Spleen (tissue), 11 donors: ENCODE results near the gene KIF18B. TPM values are rescaled to one million over a fixed set of nuclear protein-coding genes. Genes with fewer than 3 reads are reported as not detected.
A peak's percentile ranks its signal among the peaks of the same experiment; 100 is the strongest.

Experiments
- DNase-seq: peaks from one replicate; pipeline ENCODE4 v3.0.0-alpha.2; 2020
- H3K27ac ChIP-seq, 8 donors: fragments of 200-600 bp; sonication (generic) in 7 of 8; 1 replicate in 4 of 8; 2 replicates in 4 of 8; pipeline versions ENCODE4 v1.5.0 to v1.8.0; 2016 to 2021; ENCODE audit warnings: inconsistent platforms in 4 of 8, mild to moderate bottlenecking in 4 of 8, moderate library complexity in 1 of 8
- H3K27me3 ChIP-seq, 7 donors: fragments of 200-600 bp; sonication (generic) in 6 of 7; replicated peaks in 1 of 7; 1 replicate in 4 of 7; 2 replicates in 3 of 7; pipeline versions ENCODE4 v1.5.0 to v1.8.0; 2016 to 2021; ENCODE audit warnings: inconsistent platforms in 3 of 7, mild to moderate bottlenecking in 1 of 7
- H3K36me3 ChIP-seq, 6 donors: fragments of 200-600 bp; sonication (generic) in 5 of 6; 1 replicate in 4 of 6; 2 replicates in 2 of 6; pipeline versions ENCODE4 v1.5.0 to v1.8.0; 2016 to 2021; ENCODE audit warnings: inconsistent platforms in 2 of 6
- H3K4me1 ChIP-seq, 6 donors: fragments of 200-600 bp; sonication (generic) in 5 of 6; 1 replicate in 3 of 6; 2 replicates in 3 of 6; pipeline versions ENCODE4 v1.5.0 to v1.8.0; 2016 to 2021; ENCODE audit warnings: inconsistent platforms in 3 of 6
- H3K4me3 ChIP-seq, 8 donors: fragments of 200-600 bp; sonication (generic) in 7 of 8; 1 replicate in 4 of 8; 2 replicates in 4 of 8; pipeline versions ENCODE4 v1.5.0 to v1.8.0; 2016 to 2021; ENCODE audit warnings: inconsistent platforms in 4 of 8, mild to moderate bottlenecking in 4 of 8, moderate library complexity in 2 of 8
- H3K9me3 ChIP-seq, 8 donors: fragments of 200-600 bp; sonication (generic) in 7 of 8; 1 replicate in 4 of 8; 2 replicates in 4 of 8; pipeline versions ENCODE4 v1.5.0 to v1.8.0; 2016 to 2021; ENCODE audit warnings: inconsistent platforms in 4 of 8
- CTCF ChIP-seq, 11 experiments: fragments of 200-600 bp in 7 of 11; fragments of 450-650 bp in 4 of 11; sonication (generic) in 4 of 11; IDR thresholded peaks in 8 of 11; conservative IDR thresholded peaks in 3 of 11; 1 replicate in 7 of 11; 2 replicates in 4 of 11; pipeline versions ENCODE4 v1.4.0 to v1.8.0; 2016 to 2021; ENCODE audit warnings: antibody characterized with exemption in 11 of 11, inconsistent platforms in 4 of 11, mild to moderate bottlenecking in 1 of 11
- POLR2A ChIP-seq, 3 donors: fragments of 450-650 bp; IDR thresholded peaks; one replicate each; pipeline ENCODE4 v1.5.1; 2017; ENCODE audit warnings: antibody characterized with exemption in 3 of 3, mild to moderate bottlenecking in 1 of 3
- POLR2AphosphoS5 ChIP-seq, 3 donors: sonication (generic); formaldehyde crosslinking; IDR thresholded peaks; one replicate each; pipeline ENCODE4 v1.5.1; 2017; ENCODE audit warnings: antibody characterized with exemption in 3 of 3
- WGBS, 5 donors: extraction: QIAGEN DNeasy Blood & Tissue Kit in 3 of 5; methylation state at CpG; one replicate each; pipeline versions ENCODE4 v1.1.5 to v1.1.7; 2013 to 2018; 5-methylcytosine and 5-hydroxymethylcytosine counted together
- intact Hi-C: fragments of 100-400 bp; cut with DNase I; formaldehyde crosslinking; loops from one replicate; pipeline ENCODE4 v1.15.0; 2023; ENCODE audit warnings: low total_unique reads
- polyA plus RNA-seq, 3 donors: library from polyadenylated mRNA; stranded (reverse); fragments of 200-250 nt; gene quantifications; one replicate each; pipeline ENCODE4 v1.2.1, GENCODE V29; 2013
- total RNA-seq, 7 donors: library from RNA; depleted of rRNA in 3 of 7; stranded (reverse); fragments of >200 nt in 3 of 7; fragmentation: NEBNext Ultra II Directional in 4 of 7; extraction: Animal tissue kit (Norgen Biotek cat#: 25700) in 4 of 7; gene quantifications; one replicate each; pipeline versions ENCODE4 v1.1.0 to v1.2.1, GENCODE V29; 2016 to 2021
- donor health status: healthy with polysubstance abuse.
- donor health status: DM: no; HTN: no; CAD: no; lungs with moderate emphysema.
- donor health status: DM: no; HTN: no; CAD: no.
- donor health status: Bipolar disorder and iron deficiency.
- donor health status: healthy.
- donor health status: DM: no; HTN: no; CAD: no.
- donor health status: DM: yes; HTN: yes; CAD: no.

KIF18B gene
- total and polyA plus RNA-seq, 10 donors: 0.26 to 5.8 (median 1.9) TPM

GRCh38 chr17:44920565-44920940 is 27.0 kb downstream of the KIF18B start:
- DNase-seq: peak; percentile 36
- Histone ChIP-seq H3K36me3 (peaks cover 0 to 3% (median 0%) of the 10 kb centered on the region in 6 donors), H3K9me3 (no peaks in the 10 kb centered on the region), H3K27ac (no peak overlapping the region), H3K4me3 (no peak overlapping the region), H3K4me1 (peaks cover 0 to 33% (median 12%) of the 10 kb centered on the region in 6 donors), H3K27me3 (peaks cover 0 to 32% (median 0%) of the 10 kb centered on the region in 7 donors)
- intact Hi-C loops: loop anchor here (5.0 kb wide), 1 partner anchor 102 kb away; no protein-coding TSS in a partner anchor
- WGBS, 5 donors: 62 to 80% (median 74%) methylated on average over 7 of the region's 7 CpGs
- TF ChIP-seq POLR2AphosphoS5 (IDR thresholded peaks at IDR 0.05) (no peak), POLR2A (IDR thresholded peaks at IDR 0.05) (no peak), CTCF (IDR thresholded peaks at IDR 0.05 in 8 of 11, conservative IDR thresholded peaks at IDR 0.05 in 3 of 11) (no peak)

- Histone ChIP-seq H3K36me3 (no peaks in the 10 kb centered on the region), H3K27me3 (peaks cover 0 to 38% (median 0%) of the 10 kb centered on the region in 7 donors), H3K4me3 (no peak overlapping the region), H3K27ac (no peak overlapping the region), H3K9me3 (no peaks in the 10 kb centered on the region), H3K4me1 (peaks cover 0 to 38% (median 13%) of the 10 kb centered on the region in 6 donors)
- peak; percentile 89 for DNase-seq
- no peak for TF ChIP-seq POLR2A (IDR thresholded peaks at IDR 0.05)
- TF ChIP-seq POLR2AphosphoS5 (IDR thresholded peaks at IDR 0.05): peak in 2 of 3 donors; percentile 33 to 52
- TF ChIP-seq CTCF (IDR thresholded peaks at IDR 0.05 in 8 of 11, conservative IDR thresholded peaks at IDR 0.05 in 3 of 11): peak; percentile 57 to 88 (median 78)
- 7 to 20% (median 17%) methylated on average over 9 of the region's 9 CpGs for WGBS, 5 donors
- intact Hi-C loops: loop anchor here (5.0 kb wide), 1 partner anchor 102 kb away; no protein-coding TSS in a partner anchor
These were observed 27.5 kb downstream of the KIF18B start for GRCh38 chr17:44919885-44920564.

- Histone ChIP-seq H3K4me1 (peaks cover 0 to 39% (median 13%) of the 10 kb centered on the region in 6 donors), H3K27me3 (peaks cover 0 to 44% (median 0%) of the 10 kb centered on the region in 7 donors), H3K4me3 (no peak overlapping the region), H3K27ac (no peak overlapping the region), H3K9me3 (no peaks in the 10 kb centered on the region), H3K36me3 (no peaks in the 10 kb centered on the region)
- TF ChIP-seq POLR2A (IDR thresholded peaks at IDR 0.05) (no peak), POLR2AphosphoS5 (IDR thresholded peaks at IDR 0.05) (no peak), CTCF (IDR thresholded peaks at IDR 0.05 in 8 of 11, conservative IDR thresholded peaks at IDR 0.05 in 3 of 11) (no peak)
- WGBS, 5 donors: 47 to 89% (median 72%) methylated on average over 1 to 2 of the region's 2 CpGs
- DNase-seq: peak; percentile 48
- intact Hi-C loops: no loop called here
These were observed 28.2 kb downstream of the KIF18B start for GRCh38 chr17:44919411-44919810.

- intact Hi-C loops: no loop called here
- no peak for DNase-seq
- Histone ChIP-seq H3K4me3 (no peak overlapping the region), H3K36me3 (no peaks in the 10 kb centered on the region), H3K4me1 (peaks cover 0 to 39% (median 13%) of the 10 kb centered on the region in 6 donors), H3K27me3 (peaks cover 0 to 52% (median 0%) of the 10 kb centered on the region in 7 donors), H3K27ac (no peak overlapping the region), H3K9me3 (no peaks in the 10 kb centered on the region)
- TF ChIP-seq POLR2A (IDR thresholded peaks at IDR 0.05): no peak
- 94 to 100% (median 95%) methylated on average over 2 of the region's 2 CpGs for WGBS, 5 donors
These were observed 29.6 kb downstream of the KIF18B start for GRCh38 chr17:44918006-44918405.
